GM19099 (cell line): ENCODE measurements around the gene KCTD16.

ENCODE experiments used
- POLR2A ChIP-seq: IDR thresholded peaks from 3 replicates; pipeline ENCODE4 v1.6.1; 2011; ENCODE audit warnings: low read depth; ENCODE audit not compliant: insufficient read length; ENCODE audit errors: extremely low read depth

The KCTD16 gene

GRCh38 chr5:144276034-144276822 lies 105.6 kb downstream of the KCTD16 start:
- no peak for TF ChIP-seq POLR2A

GRCh38 chr5:144281784-144282183 lies 111.1 kb downstream of the KCTD16 start:
- TF ChIP-seq POLR2A = no peak

- no peak for TF ChIP-seq POLR2A
These were observed 113.4 kb downstream of the KCTD16 start for GRCh38 chr5:144284036-144284435.

GRCh38 chr5:144284931-144285502 lies 114.3 kb downstream of the KCTD16 start:
- TF ChIP-seq POLR2A = no peak

GRCh38 chr5:144289277-144289676 lies 118.6 kb downstream of the KCTD16 start:
- no peak for TF ChIP-seq POLR2A

- TF ChIP-seq POLR2A = no peak
These were observed 121.4 kb downstream of the KCTD16 start for GRCh38 chr5:144292029-144292428.

- TF ChIP-seq POLR2A = no peak
These were observed 124.6 kb downstream of the KCTD16 start for GRCh38 chr5:144295284-144295683.

GRCh38 chr5:144297081-144297480 lies 126.4 kb downstream of the KCTD16 start:
- TF ChIP-seq POLR2A = no peak

GRCh38 chr5:144298658-144299057 lies 128.0 kb downstream of the KCTD16 start:
- no peak for TF ChIP-seq POLR2A

- TF ChIP-seq POLR2A = no peak
These were observed 134.0 kb downstream of the KCTD16 start for GRCh38 chr5:144304688-144305087.

- no peak for TF ChIP-seq POLR2A
These were observed 137.1 kb downstream of the KCTD16 start for GRCh38 chr5:144307736-144308135.

- no peak for TF ChIP-seq POLR2A
These were observed 137.5 kb downstream of the KCTD16 start for GRCh38 chr5:144308174-144308573.

- no peak for TF ChIP-seq POLR2A
These were observed 138.4 kb downstream of the KCTD16 start for GRCh38 chr5:144308906-144309670.

GRCh38 chr5:144310621-144311020 lies 139.9 kb downstream of the KCTD16 start:
- no peak for TF ChIP-seq POLR2A

- no peak for TF ChIP-seq POLR2A
These were observed 142.6 kb downstream of the KCTD16 start for GRCh38 chr5:144313147-144313726.
